ENCODE results near the gene RXRA.

The RXRA gene

DNA sequence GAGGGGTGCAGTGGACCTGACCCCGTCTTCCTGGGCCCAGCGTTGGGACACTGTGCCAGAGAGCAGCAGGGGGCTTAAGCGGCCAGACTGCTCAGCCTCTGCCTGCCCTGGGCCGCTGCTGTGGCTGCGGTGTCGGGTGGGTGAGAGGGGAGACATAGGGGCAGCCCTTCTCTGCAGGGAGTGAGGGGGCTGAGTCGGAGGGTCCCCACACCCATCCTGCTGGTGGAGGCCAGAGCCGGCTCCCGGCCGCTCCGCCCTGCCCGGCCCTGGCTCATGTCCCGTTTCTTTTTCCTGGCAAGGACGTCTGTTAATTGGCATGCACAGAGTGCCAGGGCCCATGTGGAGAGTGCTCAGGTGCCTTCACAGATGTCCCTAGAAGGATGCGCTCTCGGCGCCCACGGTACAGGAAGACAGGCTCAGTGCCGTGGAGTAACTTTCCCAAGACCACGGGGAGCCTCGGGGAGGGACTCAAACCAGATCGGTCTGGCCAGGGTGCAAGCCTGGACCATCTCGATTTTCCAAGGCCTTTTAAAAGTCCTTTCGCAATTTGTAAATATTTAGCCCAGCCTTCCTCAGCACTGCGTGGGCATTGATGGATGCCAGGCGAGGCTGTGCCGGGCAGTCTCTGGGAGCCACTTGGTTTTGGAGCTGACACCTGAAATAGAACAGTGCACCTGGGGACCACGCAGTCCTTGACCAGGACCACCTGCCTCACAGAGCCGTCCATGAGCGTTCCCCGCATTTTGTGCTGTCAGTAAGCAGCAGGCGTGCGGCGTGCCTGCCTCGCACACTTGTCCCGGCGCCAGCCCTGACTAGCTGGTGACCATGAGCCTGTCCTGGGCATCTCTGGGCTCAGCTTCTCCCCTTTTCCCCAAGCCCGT lies 60.9 kb downstream of the RXRA start:
- DNase-seq: no peak

DNA sequence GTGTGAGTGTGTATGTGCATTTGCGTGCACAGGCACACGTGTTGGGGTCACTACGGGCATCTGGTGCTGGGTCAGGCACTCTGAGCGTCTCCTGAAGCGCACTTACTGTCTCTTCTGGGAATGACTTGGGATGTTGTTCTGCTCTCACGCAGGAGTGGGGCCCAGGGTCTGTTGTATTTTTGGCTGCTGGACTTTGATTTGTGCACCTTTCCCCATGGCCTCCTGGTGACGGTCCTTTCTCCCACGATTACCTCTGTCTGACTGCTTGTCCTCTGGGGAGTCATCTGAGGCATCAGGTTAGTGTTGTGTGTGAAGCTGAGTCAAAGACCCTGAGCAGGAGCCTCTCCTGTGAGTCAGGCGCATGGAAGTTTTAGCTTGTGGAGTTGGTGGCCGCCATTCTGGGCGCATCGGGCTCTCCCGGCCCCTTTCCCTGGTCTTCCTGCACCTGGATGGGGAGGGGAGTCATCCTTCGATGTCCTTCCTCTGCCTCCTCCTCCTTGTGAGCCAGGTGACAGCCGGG lies 62.1 kb downstream of the RXRA start:
- no peak for DNase-seq

DNA sequence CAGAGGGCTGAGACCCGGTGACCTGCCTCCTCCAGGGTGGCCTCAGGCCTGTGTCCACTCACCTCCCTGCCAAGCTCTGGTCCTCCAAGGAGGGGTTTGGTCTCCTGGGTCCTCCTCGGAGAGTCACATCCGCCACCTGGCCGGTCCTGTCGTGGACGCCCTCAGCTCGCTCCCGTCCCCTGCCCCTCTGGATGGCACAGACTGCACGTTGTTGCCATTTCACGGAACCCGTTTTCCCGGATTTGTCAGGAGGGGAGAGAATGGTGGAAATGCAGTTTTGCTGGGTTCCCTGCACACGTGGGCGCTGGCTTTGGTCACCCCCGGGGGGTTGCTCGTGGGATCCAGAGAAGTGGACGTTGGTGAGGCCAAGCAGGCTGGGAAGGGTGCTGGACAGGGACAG lies 62.7 kb downstream of the RXRA start:
- DNase-seq: no peak

- DNase-seq: no peak
These were observed 63.4 kb downstream of the RXRA start for GRCh38 chr9:134389642-134390041.

DNA sequence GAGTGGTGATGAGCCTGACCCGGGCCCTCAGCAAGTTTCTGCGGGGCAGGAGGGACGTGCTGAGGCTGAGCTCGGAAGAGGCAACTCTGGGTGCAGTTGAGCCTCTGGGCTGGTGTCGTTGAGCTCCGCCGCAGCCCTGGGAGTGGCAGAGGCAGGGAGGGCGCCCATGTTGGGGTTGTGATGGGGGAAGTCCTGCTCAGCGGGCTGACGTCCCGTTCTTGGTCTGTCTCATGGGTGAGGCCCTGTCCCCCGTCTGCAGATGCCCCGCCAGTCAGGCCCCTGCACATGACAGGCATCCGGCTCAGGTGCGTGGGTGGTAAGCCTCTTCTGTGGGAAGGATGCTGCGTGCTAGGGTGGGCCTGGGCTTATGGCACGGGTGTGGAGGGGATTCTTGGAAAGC lies 64.3 kb downstream of the RXRA start:
- DNase-seq: no peak

- no peak for DNase-seq
These were observed 64.7 kb downstream of the RXRA start for GRCh38 chr9:134390947-134391318.

DNA sequence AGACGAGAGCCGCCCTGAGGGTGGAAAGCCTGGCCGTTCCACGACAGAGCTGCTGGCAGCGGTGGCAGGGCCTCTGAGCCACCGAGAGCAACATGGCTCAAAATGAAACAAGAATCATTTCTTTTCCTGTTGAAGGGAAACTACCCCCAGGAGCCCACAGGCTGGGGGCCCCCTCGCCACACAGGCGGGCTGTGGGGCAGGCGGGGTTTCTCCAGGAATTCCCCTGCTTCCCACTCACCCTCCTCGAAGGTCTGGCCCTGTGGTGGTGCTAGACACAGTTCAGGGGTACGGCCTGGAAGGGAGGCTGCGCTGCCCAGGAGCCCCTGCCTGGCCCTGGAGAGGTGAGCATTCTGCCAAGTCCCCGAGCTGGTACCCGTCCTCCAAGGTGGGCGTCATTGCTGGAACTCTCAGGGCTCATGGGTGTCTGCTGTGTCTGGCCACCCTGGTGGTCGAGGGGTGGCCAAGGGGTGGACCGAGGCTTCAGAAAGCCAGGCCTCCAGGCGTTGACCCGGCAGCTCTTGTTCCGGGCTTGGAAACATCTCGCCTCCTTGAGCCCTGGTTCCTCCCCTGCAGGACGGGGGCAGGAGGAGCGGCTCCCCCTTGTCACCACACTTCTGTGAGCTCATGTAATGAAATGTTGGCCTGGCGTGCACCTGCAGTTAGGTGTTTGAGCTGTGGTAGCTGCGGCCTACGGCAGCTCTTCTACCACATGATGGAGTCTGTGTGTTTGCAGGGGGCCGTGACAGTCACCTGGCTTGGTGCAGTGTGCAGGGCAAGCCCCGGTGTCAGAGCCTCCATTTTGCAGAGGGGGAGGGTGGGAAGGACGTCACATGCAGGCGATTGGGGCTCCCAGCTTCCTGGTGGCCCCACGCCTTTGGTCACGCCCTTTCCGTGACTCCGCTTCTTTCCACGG lies 65.3 kb downstream of the RXRA start:
- DNase-seq: no peak

DNA sequence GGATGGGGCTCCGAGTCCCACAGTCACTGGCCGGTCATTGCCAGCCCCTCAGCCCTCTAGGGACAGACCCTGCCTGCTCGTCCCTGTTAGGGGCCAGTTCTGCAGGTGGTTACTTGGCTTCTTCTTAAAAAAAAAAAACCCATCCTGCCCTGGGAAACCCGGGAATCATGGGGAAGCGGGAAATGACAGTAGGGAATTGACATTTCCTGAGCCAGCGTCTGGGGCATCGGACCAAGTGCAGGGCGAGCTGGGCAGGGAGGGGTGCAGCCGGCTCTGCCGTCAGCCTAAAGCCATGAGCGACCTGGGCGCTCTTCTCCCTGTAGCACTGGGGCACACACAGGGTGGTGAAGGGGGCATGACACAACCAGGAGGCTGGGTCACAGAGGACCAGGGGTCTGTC lies 66.6 kb downstream of the RXRA start:
- no peak for DNase-seq

GRCh38 chr9:134393582-134394280 lies 67.5 kb downstream of the RXRA start:
- DNase-seq: no peak

DNA sequence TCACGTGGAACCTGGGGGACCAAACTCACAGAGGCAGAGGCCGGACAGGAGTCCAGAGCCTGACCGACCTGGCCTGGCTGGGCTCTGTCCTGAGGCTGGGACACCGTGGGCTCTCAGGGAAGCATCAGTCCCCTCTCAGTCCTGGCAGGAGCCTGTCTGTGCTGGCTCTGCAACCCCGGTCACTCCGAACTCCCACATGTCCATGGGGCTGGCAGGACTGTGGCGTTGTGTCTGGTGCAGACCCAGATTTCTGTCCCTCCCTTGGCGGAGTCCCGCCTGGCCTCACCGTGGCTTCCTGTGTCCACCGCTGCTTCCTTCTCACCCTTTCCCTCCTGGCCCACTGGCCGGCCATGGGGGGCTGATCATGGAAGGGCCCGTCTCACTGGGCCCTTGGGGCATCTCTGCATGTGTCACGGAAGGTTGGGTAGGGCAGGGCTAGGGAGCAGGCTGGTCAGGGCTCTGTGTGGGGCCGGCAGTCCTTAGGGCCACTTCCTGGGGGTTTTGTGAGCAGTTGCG lies 68.8 kb downstream of the RXRA start:
- no peak for DNase-seq

- DNase-seq: no peak
These were observed 69.5 kb downstream of the RXRA start for GRCh38 chr9:134395737-134396257.

- no peak for DNase-seq
These were observed 70.0 kb downstream of the RXRA start for GRCh38 chr9:134396258-134396742.

DNA sequence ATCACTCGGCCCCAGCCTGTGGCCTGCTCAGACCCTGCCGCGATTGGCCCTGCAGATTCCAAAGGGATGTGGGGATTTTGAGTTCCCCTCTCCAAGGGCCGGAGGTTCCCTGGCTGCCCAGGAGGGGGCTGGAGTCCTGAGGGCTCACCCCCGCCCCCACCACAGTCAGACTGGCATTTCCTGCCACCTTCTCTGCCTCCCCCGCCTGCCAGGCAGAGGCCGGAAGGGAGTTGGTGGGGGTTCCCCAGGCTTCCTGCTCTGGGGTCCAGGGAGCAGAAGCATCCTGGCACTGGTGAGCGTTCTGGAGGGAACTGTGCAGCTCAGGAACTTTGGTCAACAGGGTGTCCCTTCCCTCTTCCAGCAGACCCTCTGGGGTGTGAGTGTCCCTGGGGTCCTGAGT lies 70.6 kb downstream of the RXRA start:
- DNase-seq: no peak

- no peak for DNase-seq
These were observed 72.5 kb downstream of the RXRA start for GRCh38 chr9:134398756-134399155.

DNA sequence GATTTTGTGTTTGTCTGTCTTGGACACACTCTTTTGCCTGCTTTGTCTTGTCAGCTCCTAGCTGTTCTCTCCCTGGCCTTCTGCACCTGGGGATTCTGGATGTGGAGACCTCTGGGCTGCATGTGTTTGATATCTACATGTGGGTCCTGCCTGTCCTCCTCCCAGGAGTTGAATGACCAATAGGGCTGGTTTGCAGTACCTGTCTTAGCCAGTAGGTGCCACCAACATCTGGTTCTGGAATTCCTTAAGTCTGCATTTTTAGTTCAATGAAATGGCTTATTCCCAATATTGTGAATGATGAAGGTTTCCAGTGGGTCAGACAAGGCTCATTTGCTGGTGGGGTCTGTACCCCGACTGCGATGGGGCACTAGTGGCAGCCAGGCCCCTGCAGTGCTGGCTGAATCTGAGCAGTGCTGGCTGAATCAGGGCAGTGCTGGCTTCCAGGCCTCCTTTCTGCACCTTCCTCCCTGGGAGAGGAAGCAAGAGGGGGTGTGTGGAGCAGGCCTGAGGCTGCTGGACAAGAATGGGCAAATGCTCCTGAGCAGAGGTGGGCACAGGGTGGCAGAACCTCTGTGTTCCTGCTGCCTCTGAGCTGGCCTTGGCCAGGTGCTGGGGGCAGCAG lies 73.3 kb downstream of the RXRA start:
- no peak for DNase-seq

GRCh38 chr9:134400283-134400682 lies 74.0 kb downstream of the RXRA start:
- no peak for DNase-seq

DNA sequence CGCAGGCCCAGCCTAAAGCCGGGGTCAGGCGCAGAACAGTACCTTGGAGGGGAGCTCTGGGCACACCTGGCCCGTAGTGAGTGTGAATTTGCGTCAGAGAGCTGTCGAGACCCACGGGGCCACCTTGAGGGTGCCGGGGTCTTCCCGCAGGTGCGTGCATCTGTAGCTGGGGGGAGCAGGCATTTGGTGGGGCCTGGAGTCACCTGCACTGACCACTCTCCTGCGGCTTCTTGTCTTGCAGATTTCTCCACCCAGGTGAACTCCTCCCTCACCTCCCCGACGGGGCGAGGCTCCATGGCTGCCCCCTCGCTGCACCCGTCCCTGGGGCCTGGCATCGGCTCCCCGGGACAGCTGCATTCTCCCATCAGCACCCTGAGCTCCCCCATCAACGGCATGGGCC lies 75.1 kb downstream of the RXRA start:
- DNase-seq: no peak

- no peak for DNase-seq
These were observed 75.9 kb downstream of the RXRA start for GRCh38 chr9:134402182-134402581.

- DNase-seq: no peak
These were observed 77.0 kb downstream of the RXRA start for GRCh38 chr9:134403292-134403681.

DNA sequence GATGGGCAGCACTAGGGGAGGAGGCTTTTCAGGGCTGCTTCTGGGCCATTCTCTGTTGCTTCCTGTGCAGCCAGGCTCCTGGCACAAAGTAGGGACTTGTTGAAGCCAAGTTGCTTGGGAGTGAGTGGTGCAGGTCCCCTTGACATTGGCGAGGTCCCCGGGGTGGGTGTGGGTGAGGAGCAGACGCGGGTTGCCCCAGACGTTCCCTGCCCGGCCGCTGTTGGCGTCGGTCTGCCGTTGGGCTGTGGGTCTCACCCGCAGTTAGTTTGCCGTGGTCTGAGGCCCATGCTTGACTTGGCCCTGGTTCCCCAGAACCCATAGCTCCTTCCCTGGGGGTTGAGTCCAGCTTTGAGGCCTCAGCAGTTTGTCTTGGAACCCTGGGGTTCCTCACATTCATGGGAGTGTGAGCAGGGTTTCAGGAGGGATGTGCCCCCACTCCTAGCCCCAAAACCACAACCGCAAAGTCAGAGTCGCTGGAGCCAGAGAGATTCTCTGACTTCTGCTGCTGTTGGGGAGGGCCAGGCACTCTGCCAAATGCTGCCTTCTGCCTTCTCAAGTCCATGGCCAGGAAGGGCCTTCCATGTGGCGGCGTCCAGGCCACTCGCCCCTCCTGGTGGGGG lies 77.5 kb downstream of the RXRA start:
- no peak for DNase-seq

Measured in NCI-H146 (cell line).